ENCODE results near the gene MSH2.

- TF ChIP-seq POLR2A (IDR thresholded peaks at IDR 0.05) (no peak), POLR2AphosphoS5 (IDR thresholded peaks at IDR 0.05) (no peak), EP300 (IDR thresholded peaks at IDR 0.05) (no peak)
- TF ChIP-seq, protein P1, sequence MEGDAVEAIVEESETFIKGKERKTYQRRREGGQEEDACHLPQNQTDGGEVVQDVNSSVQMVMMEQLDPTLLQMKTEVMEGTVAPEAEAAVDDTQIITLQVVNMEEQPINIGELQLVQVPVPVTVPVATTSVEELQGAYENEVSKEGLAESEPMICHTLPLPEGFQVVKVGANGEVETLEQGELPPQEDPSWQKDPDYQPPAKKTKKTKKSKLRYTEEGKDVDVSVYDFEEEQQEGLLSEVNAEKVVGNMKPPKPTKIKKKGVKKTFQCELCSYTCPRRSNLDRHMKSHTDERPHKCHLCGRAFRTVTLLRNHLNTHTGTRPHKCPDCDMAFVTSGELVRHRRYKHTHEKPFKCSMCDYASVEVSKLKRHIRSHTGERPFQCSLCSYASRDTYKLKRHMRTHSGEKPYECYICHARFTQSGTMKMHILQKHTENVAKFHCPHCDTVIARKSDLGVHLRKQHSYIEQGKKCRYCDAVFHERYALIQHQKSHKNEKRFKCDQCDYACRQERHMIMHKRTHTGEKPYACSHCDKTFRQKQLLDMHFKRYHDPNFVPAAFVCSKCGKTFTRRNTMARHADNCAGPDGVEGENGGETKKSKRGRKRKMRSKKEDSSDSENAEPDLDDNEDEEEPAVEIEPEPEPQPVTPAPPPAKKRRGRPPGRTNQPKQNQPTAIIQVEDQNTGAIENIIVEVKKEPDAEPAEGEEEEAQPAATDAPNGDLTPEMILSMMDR (IDR thresholded peaks at IDR 0.05), result no peak
These were observed 128.6 kb downstream of the MSH2 start for GRCh38 chr2:47531378-47532042.

All from upper lobe of left lung (tissue), 4 donors.